ACC112 (cell line): Measurements from ENCODE around the gene LSM12.
A peak's percentile ranks its signal among the peaks of the same experiment; 100 is the strongest.

Experiments used
- H2AFZ ChIP-seq: fragments of 200-600 bp; sonication (generic); one replicate; pipeline ENCODE4 v1.6.0; 2017; ENCODE audit warnings: antibody characterized with exemption, low read length; ENCODE audit not compliant: unreplicated experiment
- H3K27ac ChIP-seq: fragments of 200-600 bp; sonication (generic); 2 replicates; pipeline ENCODE4 v1.5.1; 2014; ENCODE audit warnings: low read depth, mild to moderate bottlenecking, antibody characterized with exemption, low read length, moderate library complexity
- H3K27me3 ChIP-seq: fragments of 200-600 bp; sonication (generic); 2 replicates; pipeline ENCODE4 v1.6.1; 2014; ENCODE audit warnings: mild to moderate bottlenecking, antibody characterized with exemption, low read length, moderate library complexity, mixed read lengths; ENCODE audit not compliant: insufficient read depth
- H3K36me3 ChIP-seq: fragments of 200-600 bp; sonication (generic); 2 replicates; pipeline ENCODE4 v1.6.1; 2016; ENCODE audit warnings: mild to moderate bottlenecking, antibody characterized with exemption, low read length, moderate library complexity, mixed read lengths; ENCODE audit not compliant: insufficient read depth
- H3K4me1 ChIP-seq: fragments of 200-600 bp; sonication (generic); one replicate; pipeline ENCODE4 v1.6.1; 2016; ENCODE audit warnings: low read length, mixed read lengths; ENCODE audit not compliant: insufficient read depth, unreplicated experiment, control insufficient read depth
- H3K4me3 ChIP-seq: fragments of 200-600 bp; sonication (generic); 2 replicates; pipeline ENCODE4 v1.5.1; 2014; ENCODE audit warnings: mild to moderate bottlenecking, low read depth, low read length
- H3K79me2 ChIP-seq: fragments of 200-600 bp; sonication (generic); one replicate; pipeline ENCODE4 v1.6.0; 2016; ENCODE audit warnings: low read length; ENCODE audit not compliant: control insufficient read depth, unreplicated experiment, insufficient read depth

LSM12 gene

DNA sequence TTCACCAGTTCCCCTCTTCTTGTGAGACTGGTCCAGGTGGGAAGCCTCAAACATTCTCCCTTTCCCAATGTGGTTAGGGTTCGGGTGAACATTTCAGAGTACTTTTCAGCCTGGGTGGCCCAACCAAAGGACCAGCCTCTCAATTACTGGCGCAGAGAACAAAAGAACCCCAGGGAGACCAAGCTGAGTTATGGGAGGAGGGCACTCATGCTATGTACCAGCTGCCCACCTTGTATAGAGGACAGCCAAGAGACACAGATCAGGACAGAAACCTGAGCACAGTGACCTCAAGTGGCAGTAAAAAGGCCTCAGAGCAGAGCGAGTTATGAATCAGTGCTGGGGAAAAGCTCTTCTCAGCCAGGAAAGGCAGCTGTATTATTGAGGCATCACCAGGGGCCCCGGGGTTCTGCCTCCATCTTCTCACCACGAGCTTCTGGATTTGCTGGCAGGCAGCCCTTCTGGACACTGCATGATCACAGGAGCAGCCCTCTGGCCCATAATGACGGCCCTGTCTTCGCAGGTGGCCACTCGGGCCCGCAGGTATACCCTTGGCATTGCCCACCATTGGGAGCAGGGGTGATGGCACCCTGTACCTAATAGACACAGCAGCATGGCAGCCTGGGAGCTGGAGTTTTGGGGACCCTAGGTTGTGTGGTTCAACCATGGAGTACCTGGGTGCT lies 7.9 kb upstream of the LSM12 start:
- Histone ChIP-seq H2AFZ (no peak overlapping the region), H3K4me3 (no peak overlapping the region), H3K36me3 (0 out of 2 replicates have a peak, but pooled peaks cover 3% of the 10 kb centered on the region), H3K79me2 (peaks cover 25% of the 10 kb centered on the region), H3K4me1 (peaks cover 14% of the 10 kb centered on the region), H3K27ac (no peak overlapping the region), H3K27me3 (no peaks in the 10 kb centered on the region)

DNA sequence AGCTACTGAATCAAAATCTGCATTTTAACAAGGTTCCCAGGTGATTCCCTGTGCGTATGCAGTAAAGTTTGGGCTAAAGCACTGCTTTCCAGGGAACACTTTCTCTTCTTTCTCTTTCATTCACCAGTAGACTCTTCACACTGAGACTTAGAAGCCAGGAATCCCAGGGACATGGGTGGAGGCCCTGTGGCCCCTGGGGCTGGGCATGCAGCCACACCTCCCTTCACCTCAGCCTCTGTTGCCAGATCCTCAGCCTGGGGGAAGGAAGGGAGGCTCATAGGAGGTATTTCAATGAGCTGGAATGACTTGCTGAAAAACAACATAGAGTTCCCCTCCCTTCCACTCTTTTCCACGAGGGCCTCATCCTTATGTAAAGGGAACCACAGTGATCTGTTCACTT lies 5.3 kb upstream of the LSM12 start:
- Histone ChIP-seq H3K27me3 (no peaks in the 10 kb centered on the region), H2AFZ (no peak overlapping the region), H3K79me2 (peaks cover 25% of the 10 kb centered on the region), H3K4me3 (peak overlapping the region; percentile 90), H3K4me1 (peaks cover 14% of the 10 kb centered on the region), H3K27ac (peak overlapping the region; percentile 92), H3K36me3 (0 out of 2 replicates have a peak, but pooled peaks cover 3% of the 10 kb centered on the region)

DNA sequence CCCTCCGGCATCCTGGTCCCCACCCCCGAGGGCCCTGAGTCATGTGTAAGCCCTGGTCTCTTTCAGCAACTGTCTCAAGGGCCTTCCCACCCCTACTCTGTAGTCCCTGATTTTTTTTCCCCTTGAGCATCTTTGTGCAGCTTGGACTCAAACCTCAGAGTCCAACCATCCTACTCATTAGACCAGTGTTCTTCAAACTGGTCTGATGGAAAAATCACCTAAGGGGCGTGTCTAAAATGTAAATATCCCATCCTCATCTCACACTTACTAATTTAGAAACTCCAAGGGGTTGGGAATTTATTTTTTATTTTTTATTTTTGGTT lies 4.7 kb upstream of the LSM12 start:
- H2AFZ ChIP-seq: peak overlapping the region; percentile 46
- no peaks in the 10 kb centered on the region for H3K27me3 ChIP-seq
- peaks cover 25% of the 10 kb centered on the region for H3K79me2 ChIP-seq
- 0 out of 2 replicates have a peak, but pooled peaks cover 3% of the 10 kb centered on the region for H3K36me3 ChIP-seq
- peak overlapping the region; percentile 90 for H3K4me3 ChIP-seq
- H3K4me1 ChIP-seq: peaks cover 14% of the 10 kb centered on the region
- H3K27ac ChIP-seq: peak overlapping the region; percentile 92

DNA sequence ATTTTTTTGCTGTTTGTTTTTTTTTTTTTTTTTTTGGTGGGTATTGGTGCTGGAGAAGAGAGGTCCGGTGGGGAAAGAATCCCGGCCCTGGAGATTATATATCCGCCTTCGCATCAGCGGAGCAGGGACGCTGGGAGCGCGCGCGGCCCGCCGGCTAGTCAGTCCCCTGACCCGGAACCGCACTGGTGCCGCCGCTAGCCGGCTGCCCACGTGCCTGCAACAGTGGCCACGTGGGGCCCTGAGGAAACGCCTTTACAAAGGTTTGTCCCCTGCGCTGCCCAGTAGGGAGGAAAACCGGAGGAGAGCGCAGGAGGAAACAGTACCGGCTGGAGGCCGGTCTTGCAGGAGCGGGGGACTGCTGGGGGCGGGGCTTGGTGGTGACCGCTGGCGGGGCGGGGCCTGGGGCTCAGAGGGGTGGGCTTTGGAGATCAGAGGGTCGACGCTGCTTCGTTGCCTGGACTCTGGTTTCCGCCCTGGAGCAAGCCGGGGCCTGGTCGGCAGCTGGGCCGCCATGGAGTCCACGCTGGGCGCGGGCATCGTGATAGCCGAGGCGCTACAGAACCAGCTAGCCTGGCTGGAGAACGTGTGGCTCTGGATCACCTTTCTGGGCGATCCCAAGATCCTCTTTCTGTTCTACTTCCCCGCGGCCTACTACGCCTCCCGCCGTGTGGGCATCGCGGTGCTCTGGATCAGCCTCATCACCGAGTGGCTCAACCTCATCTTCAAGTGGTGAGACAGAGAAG lies 4.2 kb upstream of the LSM12 start, which contains the start of gene G6PC3:
Gene G6PC3 (plus strand): TSS at position 281 of the 743 bp plus-strand sequence. CDS start 231 bp downstream, at position 512.
- H3K4me1 ChIP-seq: peaks cover 14% of the 10 kb centered on the region
- H3K79me2 ChIP-seq: peaks cover 30% of the 10 kb centered on the region
- H3K27ac ChIP-seq: peak within 1 kb of the TSS; percentile 92
- H3K36me3 ChIP-seq: 0 out of 2 replicates have a peak, but pooled peaks cover 3% of the 10 kb centered on the region
- peak within 1 kb of the TSS; percentile 90 for H3K4me3 ChIP-seq
- H3K27me3 ChIP-seq: no peaks in the 10 kb centered on the region
- peak within 1 kb of the TSS; percentile 85 for H2AFZ ChIP-seq

DNA sequence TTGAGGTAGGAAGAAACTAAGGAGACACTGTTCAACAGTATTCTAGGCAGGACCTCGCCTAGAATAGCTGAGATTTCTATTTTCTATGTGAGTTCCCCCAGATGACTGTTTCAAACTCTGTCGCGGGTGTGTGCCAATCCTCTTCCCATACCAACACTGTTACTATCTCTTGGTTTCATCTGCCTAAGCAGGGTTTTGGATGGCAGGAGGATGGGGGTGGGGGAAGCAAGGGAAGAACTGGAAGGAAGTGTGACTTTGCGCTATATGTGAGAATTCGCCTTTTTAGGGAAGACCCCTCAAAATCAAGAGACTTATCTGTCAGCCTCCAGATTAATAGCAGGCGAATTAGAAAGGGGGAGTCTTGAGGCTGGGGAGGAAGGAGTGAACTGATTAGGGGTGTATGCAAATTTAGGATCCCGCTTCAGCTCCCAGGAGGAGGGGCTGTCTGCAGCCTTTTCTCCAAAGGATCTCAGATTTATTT lies 3.5 kb upstream of the LSM12 start:
- peaks cover 14% of the 10 kb centered on the region for H3K4me1 ChIP-seq
- peak overlapping the region; percentile 92 for H3K27ac ChIP-seq
- H3K79me2 ChIP-seq: peaks cover 37% of the 10 kb centered on the region
- H2AFZ ChIP-seq: peak overlapping the region; percentile 85
- H3K27me3 ChIP-seq: no peaks in the 10 kb centered on the region
- H3K4me3 ChIP-seq: peak overlapping the region; percentile 90
- H3K36me3 ChIP-seq: 0 out of 2 replicates have a peak, but pooled peaks cover 3% of the 10 kb centered on the region

DNA sequence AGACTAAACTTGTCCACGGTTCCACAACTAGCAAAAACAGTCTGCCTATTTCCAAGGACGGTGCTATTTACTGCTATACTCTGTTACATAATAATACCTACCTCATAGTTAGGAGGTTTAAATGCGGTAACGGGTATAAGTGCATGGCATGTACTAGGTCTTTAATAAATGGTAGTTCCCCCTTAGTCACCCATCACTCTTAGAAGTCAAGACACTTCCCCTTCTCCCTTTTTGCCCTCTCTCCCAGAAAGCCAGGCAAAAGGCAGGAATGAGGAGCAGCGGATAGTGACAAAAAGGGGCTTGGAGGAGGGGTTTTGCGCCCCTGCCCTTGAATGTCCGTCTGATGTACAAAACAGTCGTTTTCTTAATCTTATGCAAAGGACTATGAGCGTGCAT lies 1.1 kb upstream of the LSM12 start:
- Histone ChIP-seq H3K27me3 (no peaks in the 10 kb centered on the region), H3K4me3 (no peak overlapping the region), H3K4me1 (peaks cover 28% of the 10 kb centered on the region), H2AFZ (no peak overlapping the region), H3K79me2 (peaks cover 47% of the 10 kb centered on the region), H3K27ac (no peak overlapping the region), H3K36me3 (peaks cover 4% of the 10 kb centered on the region; the same call in 1 of the 2 replicates)

DNA sequence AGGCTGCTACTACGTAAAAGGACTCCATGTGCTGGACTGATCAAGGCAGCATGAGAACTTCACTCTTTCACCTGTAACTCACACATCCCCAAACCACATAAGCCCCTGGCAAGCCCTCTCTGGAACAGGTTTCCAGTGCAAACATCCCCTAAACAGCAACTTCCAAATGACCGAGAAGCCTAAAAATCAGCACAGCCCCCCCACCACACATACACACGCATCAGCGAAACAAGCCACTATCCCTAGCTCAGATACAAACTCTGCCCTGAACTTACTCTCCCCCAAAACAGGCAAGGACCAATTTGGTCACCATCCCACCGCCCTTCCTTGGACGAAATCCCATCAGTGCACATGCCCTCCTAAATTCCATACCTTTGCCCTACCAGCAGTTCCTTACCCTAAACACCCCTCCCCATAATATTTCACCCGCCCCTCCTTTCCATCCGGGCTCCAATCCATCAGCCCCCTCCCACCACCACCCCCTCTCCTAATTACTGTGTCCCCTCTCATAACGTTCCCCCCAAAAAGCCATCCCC lies 735 bp downstream of the LSM12 start:
- Histone ChIP-seq H3K36me3 (peaks cover 9% of the 10 kb centered on the region; the same call in 1 of the 2 replicates), H3K4me3 (peak overlapping the region; percentile 98), H3K4me1 (peaks cover 19% of the 10 kb centered on the region), H3K79me2 (peaks cover 48% of the 10 kb centered on the region), H3K27me3 (no peaks in the 10 kb centered on the region), H3K27ac (peak overlapping the region; percentile 92), H2AFZ (peak overlapping the region; percentile 46)

DNA sequence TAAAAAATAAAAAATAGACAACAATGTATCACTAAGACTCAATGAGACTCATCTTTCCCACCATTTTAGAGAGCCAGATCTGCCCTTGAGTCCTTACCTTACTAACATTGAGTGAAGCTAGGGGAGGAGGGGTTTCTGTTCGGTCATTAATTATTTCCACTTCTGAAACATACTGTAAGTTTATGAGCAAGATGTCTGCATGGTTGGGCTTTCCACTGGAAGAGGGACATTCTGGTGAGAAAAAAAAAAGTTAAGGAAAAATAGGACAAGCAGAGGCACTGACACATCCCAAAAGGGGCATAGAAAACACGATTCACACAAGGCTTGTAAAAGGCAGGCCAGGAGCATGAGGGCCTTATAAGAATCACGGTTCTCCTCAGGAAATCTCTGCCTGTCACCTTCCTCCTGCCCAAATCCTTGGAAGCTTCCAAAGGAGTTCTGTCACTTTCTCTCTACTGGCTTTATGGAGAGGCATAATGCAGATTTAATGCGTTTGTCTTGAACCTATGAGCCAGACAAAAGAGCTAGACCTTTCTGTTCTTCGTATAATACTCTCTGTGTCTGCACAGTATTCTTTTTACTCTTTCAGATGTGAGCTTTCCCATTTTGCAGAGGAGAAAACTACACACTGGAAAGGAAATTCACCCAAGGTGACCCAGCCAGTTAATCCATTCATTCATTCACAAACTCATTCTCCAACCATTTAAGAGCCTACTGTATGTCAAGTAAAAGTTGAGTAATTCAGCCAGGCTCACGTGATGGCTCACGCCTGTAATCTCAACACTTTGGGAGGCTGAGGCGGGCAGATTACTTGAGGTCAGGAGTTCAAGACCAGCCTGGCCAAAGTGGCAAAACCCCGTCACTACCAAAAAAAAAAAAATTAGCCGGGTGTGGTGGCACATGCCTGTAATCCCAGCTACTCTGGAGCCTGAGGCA lies 2.5 kb downstream of the LSM12 start:
- no peaks in the 10 kb centered on the region for H3K27me3 ChIP-seq
- no peak overlapping the region for H2AFZ ChIP-seq
- H3K27ac ChIP-seq: peak overlapping the region; percentile 3; the same call in 1 of the 2 replicates
- peaks cover 15% of the 10 kb centered on the region for H3K4me1 ChIP-seq
- H3K36me3 ChIP-seq: peaks cover 14% of the 10 kb centered on the region; the same call in 1 of the 2 replicates
- peak overlapping the region; percentile 35 for H3K4me3 ChIP-seq
- H3K79me2 ChIP-seq: peaks cover 64% of the 10 kb centered on the region

DNA sequence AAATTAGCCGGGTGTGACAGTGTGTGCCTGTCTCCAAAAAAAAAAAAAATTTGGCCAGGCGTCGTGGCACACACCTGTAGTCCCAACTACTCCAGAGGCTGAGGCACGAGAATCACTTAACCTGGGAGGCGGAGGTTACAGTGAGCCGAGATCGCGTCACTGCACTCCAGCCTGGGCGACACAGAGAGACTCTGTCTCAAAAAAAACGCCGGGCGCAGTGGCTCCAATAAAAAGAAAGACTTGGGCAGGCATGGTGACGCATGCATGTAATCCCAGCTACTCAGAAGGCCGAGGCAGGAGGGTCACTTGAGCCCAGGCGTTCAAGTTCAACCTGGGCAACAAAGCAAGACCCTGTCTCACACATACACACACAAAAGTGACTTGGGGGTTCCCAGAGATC lies 3.6 kb downstream of the LSM12 start:
- Histone ChIP-seq H3K4me1 (peaks cover 15% of the 10 kb centered on the region), H3K79me2 (peaks cover 71% of the 10 kb centered on the region), H3K36me3 (peaks cover 14% of the 10 kb centered on the region; the same call in 1 of the 2 replicates), H2AFZ (no peak overlapping the region), H3K4me3 (no peak overlapping the region), H3K27me3 (no peaks in the 10 kb centered on the region), H3K27ac (no peak overlapping the region)

DNA sequence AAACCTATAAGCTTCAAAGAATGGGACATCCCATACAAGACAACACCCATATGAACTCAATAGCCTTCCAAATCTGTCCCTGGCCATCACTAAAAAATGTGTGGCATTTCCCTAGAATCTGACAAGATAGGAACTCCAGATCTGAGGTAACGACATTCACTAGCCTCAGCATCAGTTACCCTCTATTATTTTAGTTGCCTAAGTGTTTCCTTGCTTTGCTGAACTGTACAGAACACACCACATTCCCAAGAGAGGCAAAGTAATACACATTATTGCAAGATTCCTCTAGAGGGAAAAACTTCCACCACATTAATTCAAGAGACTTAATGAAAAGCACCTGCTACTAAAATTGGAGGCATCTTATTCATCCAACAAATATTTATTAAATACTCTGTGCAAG lies 5.0 kb downstream of the LSM12 start:
- Histone ChIP-seq H3K27me3 (no peaks in the 10 kb centered on the region), H2AFZ (no peak overlapping the region), H3K4me3 (no peak overlapping the region), H3K4me1 (peaks cover 15% of the 10 kb centered on the region), H3K79me2 (peaks cover 81% of the 10 kb centered on the region), H3K27ac (no peak overlapping the region), H3K36me3 (peaks cover 14% of the 10 kb centered on the region; the same call in 1 of the 2 replicates)
